CD14-positive monocyte (primary cell): Measurements from ENCODE around the gene ZC3HAV1. TPM values are rescaled to one million over a fixed set of nuclear protein-coding genes. Genes with fewer than 3 reads are reported as not detected.
"Not testable (repeated sequence)": the region's sequence is repeated elsewhere in the genome, so short reads cannot be mapped to it uniquely, and the experiment has no call there.

ENCODE experiments used
- DNase-seq, 3 donors: peaks; one replicate each; pipeline ENCODE4 v3.0.0-alpha.2; 2011 to 2022
- H2AFZ ChIP-seq: 2 replicates; pipeline ENCODE4 v1.6.0; 2012; ENCODE audit warnings: mild to moderate bottlenecking, low read depth, low read length, inconsistent platforms; ENCODE audit not compliant: insufficient read depth, poor library complexity, severe bottlenecking
- H3K27ac ChIP-seq, 2 donors: 1 replicate in 1 of 2; 2 replicates in 1 of 2; pipeline ENCODE4 v1.5.1; 2012 to 2013; ENCODE audit warnings: low read length in 2 of 2, control low read depth in 1 of 2, inconsistent platforms in 1 of 2, low read depth in 1 of 2, mild to moderate bottlenecking in 1 of 2
- H3K27me3 ChIP-seq, 2 donors: one replicate each; pipeline versions ENCODE4 v1.6.0 to v1.6.1; 2011 to 2013; ENCODE audit warnings: low read length in 2 of 2; ENCODE audit not compliant: control insufficient read depth in 2 of 2, insufficient read depth in 2 of 2
- H3K36me3 ChIP-seq, 2 donors: replicated peaks in 1 of 2; 1 replicate in 1 of 2; 2 replicates in 1 of 2; pipeline versions ENCODE4 v1.5.1 to v1.6.1; 2012 to 2013; ENCODE audit warnings: low read length in 2 of 2, control low read depth in 1 of 2, inconsistent platforms in 1 of 2, mild to moderate bottlenecking in 1 of 2; ENCODE audit not compliant: insufficient read depth in 2 of 2, control insufficient read depth in 1 of 2
- H3K4me1 ChIP-seq, 2 donors: 1 replicate in 1 of 2; 2 replicates in 1 of 2; pipeline versions ENCODE4 v1.5.1 to v1.6.1; 2012 to 2013; ENCODE audit warnings: low read length in 2 of 2, control low read depth in 1 of 2, inconsistent platforms in 1 of 2, mild to moderate bottlenecking in 1 of 2, moderate library complexity in 1 of 2; ENCODE audit not compliant: insufficient read depth in 2 of 2, control insufficient read depth in 1 of 2
- H3K4me2 ChIP-seq: replicated peaks from 2 replicates; pipeline ENCODE3; 2012; ENCODE audit warnings: low read length, moderate library complexity, mild to moderate bottlenecking; ENCODE audit not compliant: poor library complexity, severe bottlenecking; ENCODE audit errors: extremely low read depth
- H3K4me3 ChIP-seq, 3 experiments: fragments of 200-600 bp in 1 of 3; sonication (generic) in 1 of 3; replicated peaks in 1 of 3; 1 replicate in 2 of 3; 2 replicates in 1 of 3; pipeline ENCODE4 v1.5.1; 2011 to 2013; ENCODE audit warnings: low read length in 3 of 3, mild to moderate bottlenecking in 3 of 3, control low read depth in 2 of 3, low read depth in 2 of 3, inconsistent platforms in 1 of 3, moderate library complexity in 1 of 3
- H3K79me2 ChIP-seq: 2 replicates; pipeline ENCODE4 v1.6.0; 2012; ENCODE audit warnings: mild to moderate bottlenecking, control low read depth, inconsistent platforms, low read length, moderate library complexity; ENCODE audit not compliant: insufficient read depth
- H3K9ac ChIP-seq: 2 replicates; pipeline ENCODE4 v1.6.0; 2017; ENCODE audit warnings: low read length, mild to moderate bottlenecking; ENCODE audit not compliant: insufficient read depth, poor library complexity, severe bottlenecking
- H3K9me3 ChIP-seq, 2 donors: replicated peaks in 1 of 2; 1 replicate in 1 of 2; 2 replicates in 1 of 2; pipeline versions ENCODE4 v1.5.1 to v1.6.1; 2012 to 2013; ENCODE audit warnings: low read length in 2 of 2, control low read depth in 1 of 2; ENCODE audit not compliant: control insufficient read depth in 1 of 2, insufficient read depth in 1 of 2
- H4K20me1 ChIP-seq: 2 replicates; pipeline ENCODE4 v1.6.0; 2012; ENCODE audit warnings: mild to moderate bottlenecking, low read length, control low read depth, moderate library complexity; ENCODE audit not compliant: insufficient read depth
- H3K27ac Mint-ChIP-seq, 7 donors: one replicate each; pipeline ENCODE4 v1.8.0; 2020; ENCODE audit warnings: mild to moderate bottlenecking in 7 of 7, mixed read lengths in 7 of 7, moderate library complexity in 6 of 7, inconsistent platforms in 2 of 7
- H3K27me3 Mint-ChIP-seq, 3 donors: one replicate each; pipeline ENCODE4 v1.8.0; 2021 to 2022; ENCODE audit warnings: low read depth in 3 of 3, mild to moderate bottlenecking in 3 of 3, mixed read lengths in 3 of 3, moderate library complexity in 3 of 3, inconsistent platforms in 1 of 3
- H3K36me3 Mint-ChIP-seq, 2 donors: one replicate each; pipeline ENCODE4 v1.8.0; 2020; ENCODE audit warnings: mixed read lengths in 2 of 2, inconsistent platforms in 1 of 2, mild to moderate bottlenecking in 1 of 2
- H3K4me1 Mint-ChIP-seq: one replicate; pipeline ENCODE4 v1.8.0; 2020; ENCODE audit warnings: mild to moderate bottlenecking, mixed read lengths
- H3K4me3 Mint-ChIP-seq, 2 donors: one replicate each; pipeline ENCODE4 v1.8.0; 2020; ENCODE audit warnings: mild to moderate bottlenecking in 2 of 2, mixed read lengths in 2 of 2, moderate library complexity in 1 of 2
- H3K9me3 Mint-ChIP-seq, 7 donors: one replicate each; pipeline ENCODE4 v1.8.0; 2020 to 2022; ENCODE audit warnings: mixed read lengths in 7 of 7, mild to moderate bottlenecking in 6 of 7, moderate library complexity in 6 of 7, inconsistent platforms in 2 of 7
- WGBS: methylation state at CpG from one replicate; pipeline ENCODE4 v1.1.5; 2013; ENCODE audit warnings: missing lambda C conversion rate; ENCODE audit not compliant: insufficient coverage; 5-methylcytosine and 5-hydroxymethylcytosine counted together
- intact Hi-C, 2 donors: fragments of 100-400 bp; cut with micrococcal nuclease; formaldehyde crosslinking; loops; one replicate each; pipeline versions ENCODE4 v1.15.0 to v1.15.1; 2023
- polyA plus RNA-seq, 3 donors: library from polyadenylated mRNA; depleted of rRNA in 1 of 3; unstranded in 2 of 3; stranded (reverse) in 1 of 3; fragments of 300-500 nt in 2 of 3; fragments of >200 nt in 1 of 3; fragmentation: Illumina TruSeq in 2 of 3; gene quantifications; 1 replicate in 2 of 3; 2 replicates in 1 of 3; pipeline ENCODE4 v1.2.3, GENCODE V29; 2012 to 2021
- TF ChIP-seq, protein P1 (sequence below): fragments of 200-600 bp; IDR thresholded peaks from one replicate; pipeline ENCODE4 v1.8.0; 2022; ENCODE audit warnings: antibody characterized with exemption, mild to moderate bottlenecking

The ZC3HAV1 gene
- polyA plus RNA-seq, 3 donors = 20.7 to 30.2 (median 21.2) TPM

DNA sequence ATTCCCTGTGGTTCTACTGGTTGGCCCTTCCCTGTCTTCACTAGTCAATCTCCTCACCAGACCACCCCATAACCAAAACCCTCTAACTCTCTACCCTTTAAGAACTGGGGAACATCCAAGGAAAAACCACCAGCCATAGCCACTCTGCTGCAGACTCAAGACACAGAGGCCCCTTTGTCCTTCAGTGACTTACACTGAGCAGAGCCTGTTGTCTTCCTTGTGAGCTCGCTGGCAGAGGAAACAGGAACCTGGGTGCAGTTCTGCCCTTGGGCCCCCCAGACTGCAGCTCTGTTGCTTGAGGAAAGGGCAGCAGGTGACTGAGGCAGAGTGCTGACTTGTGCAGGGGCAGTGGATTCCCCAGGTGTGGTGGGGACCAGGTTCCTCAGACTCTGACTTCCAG, 30.6 kb downstream of the ZC3HAV1 start:
- Histone ChIP-seq H3K4me1 (peaks cover 4 to 5% of the 10 kb centered on the region in 2 donors), H4K20me1 (peaks cover 98% of the 10 kb centered on the region), H3K79me2 (peaks cover 53% of the 10 kb centered on the region), H3K27me3 (no peaks in the 10 kb centered on the region), H3K4me3 (no peak overlapping the region), H3K9me3 (no peaks in the 10 kb centered on the region), H3K9ac (no peak overlapping the region), H3K36me3 (peaks cover 82 to 96% of the 10 kb centered on the region in 2 donors), H3K27ac (peak overlapping the region in 1 of 2 donors; percentile 64), H2AFZ (no peak overlapping the region), H3K4me2 (no peak overlapping the region)
- Mint-ChIP-seq H3K4me1 (peaks cover 12% of the 10 kb centered on the region), H3K4me3 (no peak overlapping the region), H3K27ac (peak overlapping the region in 3 of 7 donors; percentile 43 to 76 (median 66)), H3K36me3 (peaks cover 81% of the 10 kb centered on the region in 2 donors), H3K9me3 (no peaks in the 10 kb centered on the region), H3K27me3 (no peaks in the 10 kb centered on the region)
- WGBS = 0% methylated on average over 1 of the region's 1 CpG
- intact Hi-C loops = loop anchor here in 1 of 2 donors (10.0 kb wide), 1 partner anchor 194 kb away; no protein-coding TSS in a partner anchor
- DNase-seq = no peak
- TF ChIP-seq, protein P1, sequence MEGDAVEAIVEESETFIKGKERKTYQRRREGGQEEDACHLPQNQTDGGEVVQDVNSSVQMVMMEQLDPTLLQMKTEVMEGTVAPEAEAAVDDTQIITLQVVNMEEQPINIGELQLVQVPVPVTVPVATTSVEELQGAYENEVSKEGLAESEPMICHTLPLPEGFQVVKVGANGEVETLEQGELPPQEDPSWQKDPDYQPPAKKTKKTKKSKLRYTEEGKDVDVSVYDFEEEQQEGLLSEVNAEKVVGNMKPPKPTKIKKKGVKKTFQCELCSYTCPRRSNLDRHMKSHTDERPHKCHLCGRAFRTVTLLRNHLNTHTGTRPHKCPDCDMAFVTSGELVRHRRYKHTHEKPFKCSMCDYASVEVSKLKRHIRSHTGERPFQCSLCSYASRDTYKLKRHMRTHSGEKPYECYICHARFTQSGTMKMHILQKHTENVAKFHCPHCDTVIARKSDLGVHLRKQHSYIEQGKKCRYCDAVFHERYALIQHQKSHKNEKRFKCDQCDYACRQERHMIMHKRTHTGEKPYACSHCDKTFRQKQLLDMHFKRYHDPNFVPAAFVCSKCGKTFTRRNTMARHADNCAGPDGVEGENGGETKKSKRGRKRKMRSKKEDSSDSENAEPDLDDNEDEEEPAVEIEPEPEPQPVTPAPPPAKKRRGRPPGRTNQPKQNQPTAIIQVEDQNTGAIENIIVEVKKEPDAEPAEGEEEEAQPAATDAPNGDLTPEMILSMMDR = no peak

DNA sequence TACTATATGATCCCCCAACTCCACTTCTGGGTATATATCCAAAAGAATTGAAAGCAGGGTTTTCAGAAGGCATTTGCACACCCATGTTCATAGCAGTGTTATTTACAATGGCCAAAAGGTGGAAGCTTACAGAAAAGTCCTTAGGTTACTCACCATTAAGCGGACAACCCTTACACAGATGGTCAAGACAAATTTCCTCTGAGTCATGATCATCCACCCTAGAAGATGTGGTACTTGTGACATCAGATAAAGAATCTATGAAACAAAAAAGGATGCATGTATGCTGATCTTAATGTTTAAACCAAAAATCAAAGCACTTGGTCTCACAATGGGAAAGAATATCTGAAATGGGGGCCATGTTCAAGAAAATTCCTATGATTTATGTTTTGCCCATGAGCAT, 31.1 kb downstream of the ZC3HAV1 start:
- DNase-seq = no peak
- Mint-ChIP-seq H3K27me3 (no peaks in the 10 kb centered on the region), H3K27ac (peak overlapping the region in 1 of 7 donors; percentile 46), H3K9me3 (no peaks in the 10 kb centered on the region), H3K36me3 (peaks cover 81 to 82% of the 10 kb centered on the region in 2 donors), H3K4me3 (no peak overlapping the region), H3K4me1 (peaks cover 16% of the 10 kb centered on the region)
- TF ChIP-seq, protein P1 = no peak
- Histone ChIP-seq H3K79me2 (peaks cover 53% of the 10 kb centered on the region), H3K4me1 (peaks cover 4 to 7% of the 10 kb centered on the region in 2 donors), H4K20me1 (peaks cover 98% of the 10 kb centered on the region), H3K27me3 (no peaks in the 10 kb centered on the region), H3K36me3 (peaks cover 81 to 96% of the 10 kb centered on the region in 2 donors), H3K4me3 (no peak overlapping the region), H3K9ac (no peak overlapping the region), H3K9me3 (no peaks in the 10 kb centered on the region), H3K4me2 (no peak overlapping the region), H2AFZ (no peak overlapping the region), H3K27ac (peak overlapping the region in 1 of 2 donors; percentile 64)
- WGBS = no CpG with 5 or more reads among the region's 1 CpG
- intact Hi-C loops = loop anchor here in 1 of 2 donors (10.0 kb wide), 1 partner anchor 194 kb away; no protein-coding TSS in a partner anchor

DNA sequence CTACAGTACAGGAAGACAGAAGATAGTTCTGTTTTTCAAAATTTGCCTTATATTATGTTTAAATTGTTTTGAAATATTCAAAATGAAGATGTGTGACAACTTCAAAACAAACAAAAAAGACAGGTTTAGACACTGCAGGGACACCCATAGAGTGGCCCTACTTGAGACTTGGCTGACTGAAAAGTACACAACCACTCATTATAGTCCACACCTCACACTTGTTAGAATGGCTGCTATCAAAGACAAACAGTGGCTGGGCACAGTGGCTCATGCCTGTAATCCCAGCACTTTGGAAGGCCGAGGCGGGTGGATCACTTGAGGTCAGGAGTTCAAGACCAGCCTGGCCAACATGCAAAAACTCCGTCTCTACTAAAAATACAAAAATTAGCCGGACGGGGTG, 31.8 kb downstream of the ZC3HAV1 start:
- H3K79me2 ChIP-seq = peaks cover 49% of the 10 kb centered on the region
- H3K36me3 Mint-ChIP-seq = peaks cover 78 to 81% of the 10 kb centered on the region in 2 donors
- H3K4me3 Mint-ChIP-seq = not testable (repeated sequence)

More for the DNA sequence above, 31.8 kb downstream of the ZC3HAV1 start:
- H3K4me2 ChIP-seq, H3K27me3 ChIP-seq, H3K9me3 ChIP-seq, H3K9me3 Mint-ChIP-seq, H3K4me3 ChIP-seq, DNase-seq, H3K27me3 Mint-ChIP-seq, H2AFZ ChIP-seq, H3K9ac ChIP-seq: not testable (repeated sequence)
- peaks cover 96% of the 10 kb centered on the region for H4K20me1 ChIP-seq
- WGBS = 92% methylated on average over 2 of the region's 5 CpGs
- peaks cover 18% of the 10 kb centered on the region for H3K4me1 Mint-ChIP-seq
- peak overlapping the region in 3 of 7 donors; percentile 2 to 72 (median 21) for H3K27ac Mint-ChIP-seq
- H3K36me3 ChIP-seq = peaks cover 74 to 92% of the 10 kb centered on the region in 2 donors
- peak overlapping the region in 1 of 2 donors; percentile 8 for H3K27ac ChIP-seq
- peaks cover 7 to 10% of the 10 kb centered on the region in 2 donors for H3K4me1 ChIP-seq
- intact Hi-C loops = loop anchor here in 1 of 2 donors (10.0 kb wide), 1 partner anchor 193 kb away; no protein-coding TSS in a partner anchor
